ENCODE measurements around the gene LRMDA.
"Not testable (repeated sequence)": the region's sequence is repeated elsewhere in the genome, so short reads cannot be mapped to it uniquely, and the experiment has no call there.

The LRMDA gene

GRCh38 chr10:75621003-75621402 is 189.6 kb downstream of the LRMDA start:
- not testable (repeated sequence) for H3K27me3 ChIP-seq (ENCODE audit: control insufficient read depth, insufficient read depth, low read length); H3K4me1 ChIP-seq (ENCODE audit: control insufficient read depth, insufficient read depth, low read length); H3K9me3 ChIP-seq (ENCODE audit: control insufficient read depth, insufficient read depth, low read length); H3K27ac ChIP-seq (ENCODE audit: low read length); H3K4me3 ChIP-seq (ENCODE audit: low read length); H3K36me3 ChIP-seq (ENCODE audit: control insufficient read depth, insufficient read depth, low read length); DNase-seq (ENCODE audit: low read depth, low spot score)
- WGBS (ENCODE audit: insufficient coverage, insufficient read length) = no CpG with 5 or more reads among the region's 4 CpGs

GRCh38 chr10:75622503-75622902 is 191.1 kb downstream of the LRMDA start:
- no CpG with 5 or more reads among the region's 1 CpG for WGBS (ENCODE audit: insufficient coverage, insufficient read length)
- DNase-seq (ENCODE audit: low read depth, low spot score) = no peak
- no peaks in the 10 kb centered on the region for H3K36me3 ChIP-seq (ENCODE audit: control insufficient read depth, insufficient read depth, low read length)
- H3K27ac ChIP-seq (ENCODE audit: low read length) = no peak overlapping the region
- H3K9me3 ChIP-seq (ENCODE audit: control insufficient read depth, insufficient read depth, low read length) = no peaks in the 10 kb centered on the region
- H3K4me1 ChIP-seq (ENCODE audit: control insufficient read depth, insufficient read depth, low read length) = no peaks in the 10 kb centered on the region
- H3K4me3 ChIP-seq (ENCODE audit: low read length) = no peak overlapping the region
- no peaks in the 10 kb centered on the region for H3K27me3 ChIP-seq (ENCODE audit: control insufficient read depth, insufficient read depth, low read length)

GRCh38 chr10:75623310-75624093 is 192.1 kb downstream of the LRMDA start:
- no peak overlapping the region for H3K27ac ChIP-seq (ENCODE audit: low read length)
- no peaks in the 10 kb centered on the region for H3K9me3 ChIP-seq (ENCODE audit: control insufficient read depth, insufficient read depth, low read length)
- no peaks in the 10 kb centered on the region for H3K36me3 ChIP-seq (ENCODE audit: control insufficient read depth, insufficient read depth, low read length)
- no CpG with 5 or more reads among the region's 10 CpGs for WGBS (ENCODE audit: insufficient coverage, insufficient read length)
- H3K4me3 ChIP-seq (ENCODE audit: low read length) = no peak overlapping the region
- H3K4me1 ChIP-seq (ENCODE audit: control insufficient read depth, insufficient read depth, low read length) = no peaks in the 10 kb centered on the region
- H3K27me3 ChIP-seq (ENCODE audit: control insufficient read depth, insufficient read depth, low read length) = no peaks in the 10 kb centered on the region
- DNase-seq (ENCODE audit: low read depth, low spot score) = no peak

GRCh38 chr10:75624638-75625037 is 193.2 kb downstream of the LRMDA start:
- no peaks in the 10 kb centered on the region for H3K4me1 ChIP-seq (ENCODE audit: control insufficient read depth, insufficient read depth, low read length)
- H3K27ac ChIP-seq (ENCODE audit: low read length) = no peak overlapping the region
- no peak for DNase-seq (ENCODE audit: low read depth, low spot score)
- no peaks in the 10 kb centered on the region for H3K9me3 ChIP-seq (ENCODE audit: control insufficient read depth, insufficient read depth, low read length)
- WGBS (ENCODE audit: insufficient coverage, insufficient read length) = no CpG with 5 or more reads among the region's 1 CpG
- H3K36me3 ChIP-seq (ENCODE audit: control insufficient read depth, insufficient read depth, low read length) = no peaks in the 10 kb centered on the region
- H3K27me3 ChIP-seq (ENCODE audit: control insufficient read depth, insufficient read depth, low read length) = no peaks in the 10 kb centered on the region
- H3K4me3 ChIP-seq (ENCODE audit: low read length) = no peak overlapping the region

- Histone ChIP-seq H3K4me1 (ENCODE audit: control insufficient read depth, insufficient read depth, low read length) (no peaks in the 10 kb centered on the region), H3K27ac (ENCODE audit: low read length) (no peak overlapping the region), H3K4me3 (ENCODE audit: low read length) (no peak overlapping the region), H3K9me3 (ENCODE audit: control insufficient read depth, insufficient read depth, low read length) (no peaks in the 10 kb centered on the region), H3K36me3 (ENCODE audit: control insufficient read depth, insufficient read depth, low read length) (no peaks in the 10 kb centered on the region), H3K27me3 (ENCODE audit: control insufficient read depth, insufficient read depth, low read length) (no peaks in the 10 kb centered on the region)
- no peak for DNase-seq (ENCODE audit: low read depth, low spot score)
- WGBS (ENCODE audit: insufficient coverage, insufficient read length) = no CpG with 5 or more reads among the region's 2 CpGs
Measured at GRCh38 chr10:75630746-75631145, 199.3 kb downstream of the LRMDA start.

- no peak for DNase-seq (ENCODE audit: low read depth, low spot score)
- Histone ChIP-seq H3K9me3 (ENCODE audit: control insufficient read depth, insufficient read depth, low read length) (no peaks in the 10 kb centered on the region), H3K4me1 (ENCODE audit: control insufficient read depth, insufficient read depth, low read length) (no peaks in the 10 kb centered on the region), H3K27ac (ENCODE audit: low read length) (no peak overlapping the region), H3K27me3 (ENCODE audit: control insufficient read depth, insufficient read depth, low read length) (no peaks in the 10 kb centered on the region), H3K36me3 (ENCODE audit: control insufficient read depth, insufficient read depth, low read length) (no peaks in the 10 kb centered on the region), H3K4me3 (ENCODE audit: low read length) (no peak overlapping the region)
- no CpG with 5 or more reads among the region's 8 CpGs for WGBS (ENCODE audit: insufficient coverage, insufficient read length)
Measured at GRCh38 chr10:75632805-75633462, 201.5 kb downstream of the LRMDA start.

GRCh38 chr10:75633568-75633967 is 202.1 kb downstream of the LRMDA start:
- no peaks in the 10 kb centered on the region for H3K9me3 ChIP-seq (ENCODE audit: control insufficient read depth, insufficient read depth, low read length)
- H3K27ac ChIP-seq (ENCODE audit: low read length) = no peak overlapping the region
- H3K36me3 ChIP-seq (ENCODE audit: control insufficient read depth, insufficient read depth, low read length) = no peaks in the 10 kb centered on the region
- H3K4me1 ChIP-seq (ENCODE audit: control insufficient read depth, insufficient read depth, low read length) = no peaks in the 10 kb centered on the region
- H3K4me3 ChIP-seq (ENCODE audit: low read length) = no peak overlapping the region
- no peaks in the 10 kb centered on the region for H3K27me3 ChIP-seq (ENCODE audit: control insufficient read depth, insufficient read depth, low read length)
- WGBS (ENCODE audit: insufficient coverage, insufficient read length) = no CpG with 5 or more reads among the region's 2 CpGs
- DNase-seq (ENCODE audit: low read depth, low spot score) = no peak

GRCh38 chr10:75634947-75635346 is 203.5 kb downstream of the LRMDA start:
- no peak for DNase-seq (ENCODE audit: low read depth, low spot score)
- no peaks in the 10 kb centered on the region for H3K27me3 ChIP-seq (ENCODE audit: control insufficient read depth, insufficient read depth, low read length)
- H3K36me3 ChIP-seq (ENCODE audit: control insufficient read depth, insufficient read depth, low read length) = no peaks in the 10 kb centered on the region
- no CpG with 5 or more reads among the region's 2 CpGs for WGBS (ENCODE audit: insufficient coverage, insufficient read length)
- no peak overlapping the region for H3K4me3 ChIP-seq (ENCODE audit: low read length)
- H3K27ac ChIP-seq (ENCODE audit: low read length) = no peak overlapping the region
- H3K4me1 ChIP-seq (ENCODE audit: control insufficient read depth, insufficient read depth, low read length) = no peaks in the 10 kb centered on the region
- no peaks in the 10 kb centered on the region for H3K9me3 ChIP-seq (ENCODE audit: control insufficient read depth, insufficient read depth, low read length)

- WGBS (ENCODE audit: insufficient coverage, insufficient read length) = no CpG with 5 or more reads among the region's 2 CpGs
- no peaks in the 10 kb centered on the region for H3K36me3 ChIP-seq (ENCODE audit: control insufficient read depth, insufficient read depth, low read length)
- no peak for DNase-seq (ENCODE audit: low read depth, low spot score)
- H3K27me3 ChIP-seq (ENCODE audit: control insufficient read depth, insufficient read depth, low read length) = no peaks in the 10 kb centered on the region
- H3K4me1 ChIP-seq (ENCODE audit: control insufficient read depth, insufficient read depth, low read length) = no peaks in the 10 kb centered on the region
- H3K9me3 ChIP-seq (ENCODE audit: control insufficient read depth, insufficient read depth, low read length) = no peaks in the 10 kb centered on the region
- H3K4me3 ChIP-seq (ENCODE audit: low read length) = no peak overlapping the region
- H3K27ac ChIP-seq (ENCODE audit: low read length) = no peak overlapping the region
Measured at GRCh38 chr10:75638752-75639151, 207.3 kb downstream of the LRMDA start.

- no peaks in the 10 kb centered on the region for H3K9me3 ChIP-seq (ENCODE audit: control insufficient read depth, insufficient read depth, low read length)
- no peak for DNase-seq (ENCODE audit: low read depth, low spot score)
- no peak overlapping the region for H3K4me3 ChIP-seq (ENCODE audit: low read length)
- WGBS (ENCODE audit: insufficient coverage, insufficient read length) = no CpG with 5 or more reads among the region's 7 CpGs
- H3K4me1 ChIP-seq (ENCODE audit: control insufficient read depth, insufficient read depth, low read length) = no peaks in the 10 kb centered on the region
- no peaks in the 10 kb centered on the region for H3K27me3 ChIP-seq (ENCODE audit: control insufficient read depth, insufficient read depth, low read length)
- H3K36me3 ChIP-seq (ENCODE audit: control insufficient read depth, insufficient read depth, low read length) = no peaks in the 10 kb centered on the region
- H3K27ac ChIP-seq (ENCODE audit: low read length) = no peak overlapping the region
Measured at GRCh38 chr10:75639736-75640135, 208.3 kb downstream of the LRMDA start.

- Histone ChIP-seq H3K4me1 (ENCODE audit: control insufficient read depth, insufficient read depth, low read length) (no peaks in the 10 kb centered on the region), H3K27me3 (ENCODE audit: control insufficient read depth, insufficient read depth, low read length) (no peaks in the 10 kb centered on the region), H3K36me3 (ENCODE audit: control insufficient read depth, insufficient read depth, low read length) (no peaks in the 10 kb centered on the region), H3K9me3 (ENCODE audit: control insufficient read depth, insufficient read depth, low read length) (no peaks in the 10 kb centered on the region), H3K27ac (ENCODE audit: low read length) (no peak overlapping the region), H3K4me3 (ENCODE audit: low read length) (no peak overlapping the region)
- DNase-seq (ENCODE audit: low read depth, low spot score) = no peak
- WGBS (ENCODE audit: insufficient coverage, insufficient read length) = no CpG with 5 or more reads among the region's 3 CpGs
Measured at GRCh38 chr10:75640381-75640780, 209.0 kb downstream of the LRMDA start.

Measured in iPS DF 6.9 (cell line).